ENCODE measurements around the gene C5orf63.

Gene C5orf63

GRCh38 chr5:127076315-127077129 lies 3.2 kb upstream of the C5orf63 start:
- TF ChIP-seq POLR2A (IDR thresholded peaks at IDR 0.05; ENCODE audit: low read depth, low read length) (no peak), SPI1 (IDR thresholded peaks at IDR 0.05; ENCODE audit: low read depth, low read length) (no peak), POLR2AphosphoS5 (IDR thresholded peaks at IDR 0.05; ENCODE audit: low read depth, low read length) (no peak), PAX5 (IDR thresholded peaks at IDR 0.05; ENCODE audit: insufficient read depth, low read length, severe bottlenecking) (no peak), POU2F2 (IDR thresholded peaks at IDR 0.05; ENCODE audit: low read depth, low read length) (no peak), TAF1 (IDR thresholded peaks at IDR 0.05; ENCODE audit: low read depth, low read length) (no peak)
- DNase-seq (ENCODE audit: insufficient read length, low spot score), result no peak
- no peak for FAIRE-seq

- TF ChIP-seq SPI1 (IDR thresholded peaks at IDR 0.05; ENCODE audit: low read depth, low read length) (no peak), TAF1 (IDR thresholded peaks at IDR 0.05; ENCODE audit: low read depth, low read length) (no peak), POLR2A (IDR thresholded peaks at IDR 0.05; ENCODE audit: low read depth, low read length) (no peak), PAX5 (IDR thresholded peaks at IDR 0.05; ENCODE audit: insufficient read depth, low read length, severe bottlenecking) (no peak), POU2F2 (IDR thresholded peaks at IDR 0.05; ENCODE audit: low read depth, low read length) (no peak), POLR2AphosphoS5 (IDR thresholded peaks at IDR 0.05; ENCODE audit: low read depth, low read length) (no peak)
- FAIRE-seq, result peak; percentile 13
- DNase-seq (ENCODE audit: insufficient read length, low spot score), result no peak
Measured at GRCh38 chr5:127074466-127074865, 1.2 kb upstream of the C5orf63 start.

- TF ChIP-seq PAX5 (IDR thresholded peaks at IDR 0.05; ENCODE audit: insufficient read depth, low read length, severe bottlenecking), result no peak
- TF ChIP-seq POLR2AphosphoS5 (IDR thresholded peaks at IDR 0.05; ENCODE audit: low read depth, low read length), result no peak
- TF ChIP-seq TAF1 (IDR thresholded peaks at IDR 0.05; ENCODE audit: low read depth, low read length), result no peak
- no peak for TF ChIP-seq POLR2A (IDR thresholded peaks at IDR 0.05; ENCODE audit: low read depth, low read length)
- no peak for TF ChIP-seq SPI1 (IDR thresholded peaks at IDR 0.05; ENCODE audit: low read depth, low read length)
- DNase-seq (ENCODE audit: insufficient read length, low spot score) (no peak), FAIRE-seq (no peak)
Measured at GRCh38 chr5:127070243-127070642, 3.1 kb downstream of the C5orf63 start.

DNA sequence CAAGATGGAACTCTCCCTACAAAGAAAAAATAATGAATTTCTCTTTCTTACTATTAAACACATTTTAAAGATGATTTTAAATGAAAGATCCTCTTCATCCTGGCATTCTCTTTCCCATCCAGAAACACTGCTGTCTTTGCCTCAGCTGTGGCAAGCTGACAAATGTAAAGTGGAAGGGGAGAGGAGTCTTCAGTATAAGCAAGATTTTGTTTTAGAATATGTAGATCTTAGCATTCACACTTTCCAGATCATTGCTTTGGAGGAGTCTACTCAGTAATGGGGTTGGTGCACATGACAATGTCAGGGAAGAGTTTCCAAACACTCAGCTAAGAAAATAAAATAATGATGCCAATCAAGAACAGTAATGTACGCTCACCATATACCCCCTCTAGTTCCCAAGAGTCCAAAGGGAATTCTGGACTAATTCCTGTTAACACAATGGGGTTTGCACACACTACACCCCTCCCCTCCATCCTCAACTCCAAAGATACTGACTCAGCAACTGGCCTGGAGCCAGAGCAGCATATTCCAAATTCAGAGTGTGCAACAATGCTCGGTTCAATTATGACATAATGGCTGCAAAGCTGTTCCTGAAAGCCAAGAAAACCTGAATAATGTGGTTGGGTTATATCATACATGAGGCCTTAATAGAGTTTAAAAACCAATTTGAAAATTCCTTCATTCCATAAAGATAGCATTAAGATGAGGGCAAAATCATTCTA lies 4.6 kb downstream of the C5orf63 start:
- DNase-seq (ENCODE audit: insufficient read length, low spot score) (no peak), FAIRE-seq (no peak)
- TF ChIP-seq POLR2AphosphoS5 (IDR thresholded peaks at IDR 0.05; ENCODE audit: low read depth, low read length) (no peak), TAF1 (IDR thresholded peaks at IDR 0.05; ENCODE audit: low read depth, low read length) (no peak), POLR2A (IDR thresholded peaks at IDR 0.05; ENCODE audit: low read depth, low read length) (no peak), PAX5 (IDR thresholded peaks at IDR 0.05; ENCODE audit: insufficient read depth, low read length, severe bottlenecking) (no peak), POU2F2 (IDR thresholded peaks at IDR 0.05; ENCODE audit: low read depth, low read length) (no peak), SPI1 (IDR thresholded peaks at IDR 0.05; ENCODE audit: low read depth, low read length) (no peak)

DNA sequence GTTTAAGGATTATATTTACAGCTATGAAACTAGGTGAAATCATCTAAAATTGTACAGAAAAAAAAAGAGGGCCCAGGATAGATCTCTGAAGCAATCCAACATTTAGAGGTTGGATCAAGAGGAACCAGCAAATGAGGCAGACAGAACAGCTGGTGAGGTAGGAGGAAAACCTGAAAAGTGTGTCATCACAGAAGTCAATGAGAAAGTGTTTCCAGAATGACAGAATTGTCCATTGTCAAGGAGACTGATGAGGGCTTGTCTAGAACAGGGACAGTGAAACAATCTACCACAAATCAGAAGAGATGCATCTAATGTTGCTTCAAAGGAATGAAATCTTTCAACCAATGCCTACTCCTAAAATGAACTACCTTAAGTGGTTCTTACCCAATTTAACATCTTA lies 6.6 kb downstream of the C5orf63 start:
- TF ChIP-seq POU2F2 (IDR thresholded peaks at IDR 0.05; ENCODE audit: low read depth, low read length) (no peak), POLR2AphosphoS5 (IDR thresholded peaks at IDR 0.05; ENCODE audit: low read depth, low read length) (no peak)
- FAIRE-seq (peak; percentile 28), DNase-seq (ENCODE audit: insufficient read length, low spot score) (no peak)

- no peak for DNase-seq (ENCODE audit: insufficient read length, low spot score)
- TF ChIP-seq POLR2A (IDR thresholded peaks at IDR 0.05; ENCODE audit: low read depth, low read length) (no peak), POLR2AphosphoS5 (IDR thresholded peaks at IDR 0.05; ENCODE audit: low read depth, low read length) (no peak), POU2F2 (IDR thresholded peaks at IDR 0.05; ENCODE audit: low read depth, low read length) (no peak), PAX5 (IDR thresholded peaks at IDR 0.05; ENCODE audit: insufficient read depth, low read length, severe bottlenecking) (no peak), SPI1 (IDR thresholded peaks at IDR 0.05; ENCODE audit: low read depth, low read length) (no peak), TAF1 (IDR thresholded peaks at IDR 0.05; ENCODE audit: low read depth, low read length) (no peak)
- FAIRE-seq, result no peak
Measured at GRCh38 chr5:127064253-127064840, 9.0 kb downstream of the C5orf63 start.

- TF ChIP-seq POLR2A (IDR thresholded peaks at IDR 0.05; ENCODE audit: low read depth, low read length), result no peak
- no peak for TF ChIP-seq POLR2AphosphoS5 (IDR thresholded peaks at IDR 0.05; ENCODE audit: low read depth, low read length)
- TF ChIP-seq TAF1 (IDR thresholded peaks at IDR 0.05; ENCODE audit: low read depth, low read length), result no peak
- no peak for TF ChIP-seq SPI1 (IDR thresholded peaks at IDR 0.05; ENCODE audit: low read depth, low read length)
- no peak for TF ChIP-seq POU2F2 (IDR thresholded peaks at IDR 0.05; ENCODE audit: low read depth, low read length)
- TF ChIP-seq PAX5 (IDR thresholded peaks at IDR 0.05; ENCODE audit: insufficient read depth, low read length, severe bottlenecking), result no peak
- FAIRE-seq (no peak), DNase-seq (ENCODE audit: insufficient read length, low spot score) (no peak)
Measured at GRCh38 chr5:127063257-127063913, 9.9 kb downstream of the C5orf63 start.

GRCh38 chr5:127061956-127062355 lies 11.3 kb downstream of the C5orf63 start:
- no peak for TF ChIP-seq POU2F2 (IDR thresholded peaks at IDR 0.05; ENCODE audit: low read depth, low read length)
- DNase-seq (ENCODE audit: insufficient read length, low spot score) (no peak), FAIRE-seq (no peak)

DNA sequence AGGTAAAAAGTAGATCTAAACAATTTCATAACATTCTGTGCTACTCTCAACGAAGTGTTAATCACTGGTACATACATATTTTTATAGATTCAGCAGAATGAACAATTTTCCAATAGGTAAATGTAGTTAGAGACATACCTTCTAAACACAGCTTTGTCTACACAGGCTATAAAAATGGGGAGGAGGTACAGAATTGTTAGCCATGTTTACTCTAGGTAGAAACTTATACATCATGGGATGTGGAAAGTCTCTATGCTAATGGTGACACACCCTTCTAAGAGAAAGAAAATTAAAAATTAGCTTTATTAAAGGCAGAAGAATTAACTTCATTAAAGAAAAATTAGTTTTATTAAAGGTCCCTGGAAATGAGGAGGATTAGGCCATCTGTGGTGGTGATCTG lies 11.8 kb downstream of the C5orf63 start:
- no peak for FAIRE-seq
- DNase-seq (ENCODE audit: insufficient read length, low spot score), result no peak
- TF ChIP-seq TAF1 (IDR thresholded peaks at IDR 0.05; ENCODE audit: low read depth, low read length) (no peak), PAX5 (IDR thresholded peaks at IDR 0.05; ENCODE audit: insufficient read depth, low read length, severe bottlenecking) (no peak), SPI1 (IDR thresholded peaks at IDR 0.05; ENCODE audit: low read depth, low read length) (no peak), POLR2AphosphoS5 (IDR thresholded peaks at IDR 0.05; ENCODE audit: low read depth, low read length) (no peak), POU2F2 (IDR thresholded peaks at IDR 0.05; ENCODE audit: low read depth, low read length) (no peak)

Data from GM12891 (cell line).